Pancreas (tissue), 10 donors: ENCODE results near the gene NEURL3. TPM values are rescaled to one million over a fixed set of nuclear protein-coding genes. Genes with fewer than 3 reads are reported as not detected.
A peak's percentile ranks its signal among the peaks of the same experiment; 100 is the strongest.
"Not testable (repeated sequence)": the region's sequence is repeated elsewhere in the genome, so short reads cannot be mapped to it uniquely, and the experiment has no call there.

ENCODE experiments used
- ATAC-seq, 4 donors: fragments of 200-7000 bp; cut with Tn5 transposase; one replicate each; pipeline versions ENCODE4 v1.8.0 to v1.9.1; 2020; ENCODE audit warnings: mild to moderate bottlenecking in 4 of 4, moderate library complexity in 4 of 4
- DNase-seq, 6 donors: peaks; one replicate each; pipeline ENCODE4 v3.0.0-alpha.2; 2020
- FAIRE-seq: peaks from 2 replicates; lab custom pipeline; 2012; peaks lifted over from hg19 to GRCh38; lab: Jason Lieb, UNC
- H3K27ac ChIP-seq, 4 donors: fragments of 200-600 bp; sonication (generic); 1 replicate in 3 of 4; 2 replicates in 1 of 4; pipeline versions ENCODE4 v1.5.0 to v1.8.0; 2020
- H3K27me3 ChIP-seq, 4 donors: fragments of 200-600 bp; one replicate each; pipeline ENCODE4 v1.8.0; 2021
- H3K36me3 ChIP-seq, 3 donors: fragments of 200-600 bp; sonication (generic) in 1 of 3; one replicate each; pipeline versions ENCODE4 v1.5.0 to v1.8.0; 2020 to 2021
- H3K4me1 ChIP-seq, 3 donors: fragments of 200-600 bp; one replicate each; pipeline ENCODE4 v1.8.0; 2021
- H3K4me3 ChIP-seq, 4 donors: fragments of 200-600 bp; sonication (generic) in 2 of 4; one replicate each; pipeline versions ENCODE4 v1.5.0 to v1.8.0; 2020 to 2021
- H3K9me3 ChIP-seq, 4 donors: fragments of 200-600 bp; one replicate each; pipeline ENCODE4 v1.8.0; 2021
- CTCF ChIP-seq, 4 donors: fragments of 200-600 bp; sonication (generic) in 3 of 4; IDR thresholded peaks; one replicate each; pipeline versions ENCODE4 v1.5.0 to v1.8.0; 2021; ENCODE audit warnings: antibody characterized with exemption in 4 of 4
- WGBS, 2 donors: extraction: QIAGEN DNeasy Blood & Tissue Kit; methylation state at CpG; one replicate each; pipeline ENCODE4 v1.1.7; 2013; 5-methylcytosine and 5-hydroxymethylcytosine counted together
- intact Hi-C, 3 donors: fragments of 100-400 bp; cut with DNase I; formaldehyde crosslinking; loops; one replicate each; pipeline versions ENCODE4 v1.11.1 to v1.14.2; 2022
- polyA plus RNA-seq, 2 donors: library from polyadenylated mRNA; stranded (reverse); fragments of 200-250 nt; gene quantifications; one replicate each; pipeline ENCODE4 v1.2.3, GENCODE V29; 2013
- total RNA-seq, 6 donors: library from RNA; stranded (reverse); fragmentation: NEBNext Ultra II Directional in 4 of 6; extraction: Animal tissue kit (Norgen Biotek cat#: 25700) in 4 of 6; gene quantifications; one replicate each; pipeline versions ENCODE4 v1.2.1 to v1.2.4, GENCODE V29; 2021 to 2023
- donor health status: healthy with polysubstance abuse.
- donor health status: DM: no; HTN: no; CAD: no; lungs with moderate emphysema.
- donor health status: DM: no; HTN: no; CAD: no.
- donor health status: control.
- donor health status: control.
- donor health status: Bipolar disorder and iron deficiency.
- donor health status: DM: yes; HTN: yes; CAD: no.
- donor health status: DM: no; HTN: no; CAD: no.
- donor health status: DM: no; HTN: no; CAD: no.
- donor health status: DM: yes; HTN: yes; CAD: no.

Gene NEURL3, protein sequence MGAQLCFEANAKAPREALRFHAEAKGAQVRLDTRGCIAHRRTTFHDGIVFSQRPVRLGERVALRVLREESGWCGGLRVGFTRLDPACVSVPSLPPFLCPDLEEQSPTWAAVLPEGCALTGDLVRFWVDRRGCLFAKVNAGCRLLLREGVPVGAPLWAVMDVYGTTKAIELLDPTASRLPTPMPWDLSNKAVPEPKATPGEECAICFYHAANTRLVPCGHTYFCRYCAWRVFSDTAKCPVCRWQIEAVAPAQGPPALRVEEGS
- total RNA-seq (10 to 100 TPM in 5 of 6 donors, 1 to 10 TPM in 1; 8.6 to 30.4 (median 13.5) TPM), polyA plus RNA-seq (10 to 100 TPM; 32.4 to 73.5 TPM)

DNA sequence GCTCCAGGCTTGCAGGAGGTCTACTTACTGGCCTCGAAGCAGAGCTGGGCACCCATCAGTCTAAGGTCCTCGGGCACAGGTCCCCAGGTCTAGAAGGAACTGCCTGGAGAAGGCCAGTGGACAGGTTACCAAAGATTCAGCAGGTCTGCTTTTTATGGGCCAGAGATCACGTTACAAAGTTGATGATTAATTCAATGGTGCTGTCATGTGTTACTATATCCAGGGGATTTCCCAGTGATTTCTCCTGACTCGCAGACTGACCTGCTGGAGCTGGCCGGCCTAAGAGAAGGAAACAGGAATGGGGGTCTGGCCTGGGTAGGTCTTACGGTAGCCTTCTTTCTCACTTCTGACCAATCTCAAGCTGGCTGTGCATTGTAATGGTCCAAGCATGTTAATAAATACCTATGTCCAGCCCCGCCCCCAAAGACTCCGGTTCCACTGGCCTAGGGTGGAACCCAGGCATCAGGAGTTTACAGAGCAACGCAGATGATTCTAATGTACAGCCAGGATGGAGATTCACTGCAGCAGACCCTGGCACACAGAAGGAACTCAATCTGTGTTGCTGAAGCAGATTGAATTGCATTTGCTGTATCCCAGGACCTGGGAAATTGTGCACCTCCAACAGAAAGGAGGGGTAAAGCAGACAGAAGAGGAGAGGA lies at the start of gene NEURL3:
Gene NEURL3, minus strand, starts transcription at position 127 of the 659 bp plus-strand sequence. Its CDS starts 71 bp downstream, at position 56.
- 14 to 18% methylated on average over 9 of the region's 9 CpGs for WGBS, 2 donors
- Histone ChIP-seq H3K9me3 (no peaks in the 10 kb centered on the region), H3K36me3 (no peaks in the 10 kb centered on the region), H3K27me3 (no peaks in the 10 kb centered on the region), H3K27ac (peak within 1 kb of the TSS; percentile 17 to 80 (median 46)), H3K4me1 (peaks cover 6 to 49% (median 10%) of the 10 kb centered on the region in 3 donors), H3K4me3 (peak within 1 kb of the TSS; percentile 16 to 38 (median 24))
- no peak for FAIRE-seq
- peak in 4 of 6 donors; percentile 60 to 68 (median 64) for DNase-seq
- peak; percentile 49 to 70 (median 64) for ATAC-seq
- intact Hi-C loops, result no loop called here
- TF ChIP-seq CTCF (IDR thresholded peaks at IDR 0.05), result no peak

GRCh38 chr2:96554293-96555145 lies 49.4 kb upstream of the NEURL3 start:
- intact Hi-C loops, result loop anchor here in 1 of 3 donors (5.0 kb wide), 1 partner anchor 243 kb away; no protein-coding TSS in a partner anchor
- H3K36me3 ChIP-seq, result no peaks in the 10 kb centered on the region
- H3K4me3 ChIP-seq, result no peak overlapping the region
- H3K9me3 ChIP-seq, result no peaks in the 10 kb centered on the region
- H3K27me3 ChIP-seq, result no peaks in the 10 kb centered on the region
- peak; percentile 87 to 97 (median 92) for TF ChIP-seq CTCF (IDR thresholded peaks at IDR 0.05)
- DNase-seq (peak in 5 of 6 donors; percentile 48 to 89 (median 74)), FAIRE-seq (no peak), ATAC-seq (peak; percentile 32 to 73 (median 66))
- no peaks in the 10 kb centered on the region for H3K4me1 ChIP-seq
- H3K27ac ChIP-seq, result no peak overlapping the region
- WGBS, 2 donors, result 36 to 41% methylated on average over 35 of the region's 35 CpGs

DNA sequence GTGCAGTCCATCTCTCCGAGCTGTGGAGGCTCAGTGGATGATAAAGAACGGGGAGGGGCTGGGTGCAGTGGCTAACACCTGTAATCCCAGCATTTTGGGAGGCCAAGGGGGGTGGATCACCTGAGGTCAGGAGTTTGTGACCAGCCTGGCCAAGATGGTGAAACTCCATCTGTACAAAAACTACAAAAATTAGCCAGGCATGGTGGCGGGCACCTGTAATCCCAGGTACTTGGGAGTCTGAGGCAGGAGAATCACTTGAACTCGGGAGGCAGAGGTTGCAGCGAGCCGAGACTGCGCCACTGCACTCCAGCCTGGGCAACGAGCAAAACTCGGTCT lies 48.8 kb upstream of the NEURL3 start:
- intact Hi-C loops, result loop anchor here in 1 of 3 donors (5.0 kb wide), 1 partner anchor 243 kb away; no protein-coding TSS in a partner anchor
- H3K27ac ChIP-seq, ATAC-seq, FAIRE-seq, H3K27me3 ChIP-seq, H3K36me3 ChIP-seq, H3K4me3 ChIP-seq, H3K9me3 ChIP-seq, H3K4me1 ChIP-seq: not testable (repeated sequence)
- WGBS, 2 donors, result 57 to 62% methylated on average over 9 of the region's 9 CpGs
- DNase-seq, result peak in 1 of 6 donors; percentile 5

- intact Hi-C loops, result loop anchor here in 1 of 3 donors (5.0 kb wide), 1 partner anchor 244 kb away; no protein-coding TSS in a partner anchor
- H3K36me3 ChIP-seq, result no peaks in the 10 kb centered on the region
- H3K27ac ChIP-seq, result no peak overlapping the region
- DNase-seq (peak in 2 of 6 donors; percentile 24 to 58), ATAC-seq (no peak), FAIRE-seq (no peak)
- H3K4me1 ChIP-seq, result no peaks in the 10 kb centered on the region
- no peak for TF ChIP-seq CTCF (IDR thresholded peaks at IDR 0.05)
- no peak overlapping the region for H3K4me3 ChIP-seq
- WGBS, 2 donors, result 89 to 91% methylated on average over 16 of the region's 16 CpGs
- no peaks in the 10 kb centered on the region for H3K27me3 ChIP-seq
- no peaks in the 10 kb centered on the region for H3K9me3 ChIP-seq
Observed at GRCh38 chr2:96553176-96553956, 48.2 kb upstream of the NEURL3 start.
